WTC11 (cell line): Measurements from ENCODE around the gene TEP1.

ENCODE experiments used
- JUN ChIP-seq: sonication (generic); formaldehyde crosslinking; IDR thresholded peaks from 2 replicates; pipeline ENCODE4 v1.8.0; 2023; ENCODE audit warnings: mild to moderate bottlenecking, missing genetic modification reagents
- USF1 ChIP-seq: sonication (generic); formaldehyde crosslinking; IDR thresholded peaks from 2 replicates; pipeline ENCODE4 v1.8.0; 2022; ENCODE audit warnings: mild to moderate bottlenecking, missing genetic modification reagents
- TF ChIP-seq, protein P1 (sequence below): fragments of 200-600 bp; IDR thresholded peaks from 2 replicates; pipeline ENCODE4 v1.8.0; 2022; ENCODE audit warnings: antibody characterized with exemption

GRCh38 chr14:20377171-20377570 is 36.1 kb downstream of the TEP1 start:
- TF ChIP-seq USF1 (no peak), JUN (CRISPR knock-in tag) (no peak)
- TF ChIP-seq, protein P1, sequence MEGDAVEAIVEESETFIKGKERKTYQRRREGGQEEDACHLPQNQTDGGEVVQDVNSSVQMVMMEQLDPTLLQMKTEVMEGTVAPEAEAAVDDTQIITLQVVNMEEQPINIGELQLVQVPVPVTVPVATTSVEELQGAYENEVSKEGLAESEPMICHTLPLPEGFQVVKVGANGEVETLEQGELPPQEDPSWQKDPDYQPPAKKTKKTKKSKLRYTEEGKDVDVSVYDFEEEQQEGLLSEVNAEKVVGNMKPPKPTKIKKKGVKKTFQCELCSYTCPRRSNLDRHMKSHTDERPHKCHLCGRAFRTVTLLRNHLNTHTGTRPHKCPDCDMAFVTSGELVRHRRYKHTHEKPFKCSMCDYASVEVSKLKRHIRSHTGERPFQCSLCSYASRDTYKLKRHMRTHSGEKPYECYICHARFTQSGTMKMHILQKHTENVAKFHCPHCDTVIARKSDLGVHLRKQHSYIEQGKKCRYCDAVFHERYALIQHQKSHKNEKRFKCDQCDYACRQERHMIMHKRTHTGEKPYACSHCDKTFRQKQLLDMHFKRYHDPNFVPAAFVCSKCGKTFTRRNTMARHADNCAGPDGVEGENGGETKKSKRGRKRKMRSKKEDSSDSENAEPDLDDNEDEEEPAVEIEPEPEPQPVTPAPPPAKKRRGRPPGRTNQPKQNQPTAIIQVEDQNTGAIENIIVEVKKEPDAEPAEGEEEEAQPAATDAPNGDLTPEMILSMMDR = no peak
